GM21360 (cell line): ENCODE data around the gene MYOF.

ENCODE experiments used
- ATAC-seq: cut with Tn5 transposase; IDR thresholded peaks from one replicate; pipeline ENCODE4 v1.9.1; 2021; ENCODE audit warnings: mild to moderate bottlenecking, moderate library complexity; ENCODE audit not compliant: unreplicated experiment

Gene MYOF

DNA sequence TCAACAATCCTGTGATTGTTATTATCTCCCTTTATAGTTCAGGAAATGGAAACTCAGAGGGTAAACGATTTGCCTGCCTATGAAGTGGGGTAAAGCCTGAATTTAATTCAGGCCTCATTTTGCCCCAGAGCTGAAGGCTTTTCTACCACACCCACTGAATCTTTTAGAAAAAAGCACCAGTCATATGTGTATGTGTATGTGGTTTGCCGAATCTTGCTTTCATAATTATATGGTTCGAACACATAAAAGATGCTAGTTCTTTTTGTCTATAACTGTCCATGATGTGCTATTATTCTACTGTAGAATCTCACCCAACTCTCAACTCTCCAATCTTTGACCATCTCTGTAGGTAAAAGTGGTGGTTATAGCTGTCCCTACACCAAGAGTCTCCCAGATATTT lies 83.6 kb downstream of the MYOF start:
- no peak for ATAC-seq

DNA sequence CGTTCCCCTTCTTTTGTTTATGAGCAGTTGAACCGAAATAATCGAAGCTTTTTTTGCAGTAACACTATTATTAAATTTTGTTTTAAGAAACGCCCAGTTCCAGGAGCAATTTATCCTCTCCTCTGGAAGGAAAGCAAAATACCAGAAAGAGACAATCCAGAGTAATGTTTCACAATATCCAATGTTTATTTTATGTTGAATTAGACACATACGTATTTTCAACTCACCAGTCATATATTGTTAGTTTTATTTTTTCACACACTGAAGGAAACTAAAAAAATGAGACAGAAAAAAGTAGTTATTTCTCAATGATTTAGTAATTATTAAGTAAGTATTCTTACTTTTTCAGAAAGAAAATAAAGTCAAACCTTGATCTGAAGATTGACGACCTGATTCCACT lies 85.1 kb downstream of the MYOF start:
- ATAC-seq, result no peak

DNA sequence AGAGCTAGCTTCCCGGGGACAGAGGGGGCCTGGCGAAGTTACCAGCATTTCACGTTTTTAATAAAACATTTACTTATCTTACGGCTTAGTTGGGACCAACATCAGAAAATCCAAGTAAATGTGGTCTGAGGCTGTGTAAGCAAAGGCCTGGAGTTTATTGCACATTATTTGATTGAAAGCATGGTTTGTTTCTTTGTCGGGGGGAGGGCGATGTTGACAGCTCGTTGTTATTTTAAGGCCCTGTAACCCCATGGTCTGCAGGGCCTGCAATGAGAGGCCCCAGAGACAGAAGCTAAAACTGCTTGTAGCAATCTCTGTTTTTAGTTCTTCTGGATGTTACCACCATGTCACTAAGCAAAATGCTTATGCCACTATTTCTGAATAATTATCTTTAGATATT lies 88.9 kb downstream of the MYOF start:
- ATAC-seq, result no peak

DNA sequence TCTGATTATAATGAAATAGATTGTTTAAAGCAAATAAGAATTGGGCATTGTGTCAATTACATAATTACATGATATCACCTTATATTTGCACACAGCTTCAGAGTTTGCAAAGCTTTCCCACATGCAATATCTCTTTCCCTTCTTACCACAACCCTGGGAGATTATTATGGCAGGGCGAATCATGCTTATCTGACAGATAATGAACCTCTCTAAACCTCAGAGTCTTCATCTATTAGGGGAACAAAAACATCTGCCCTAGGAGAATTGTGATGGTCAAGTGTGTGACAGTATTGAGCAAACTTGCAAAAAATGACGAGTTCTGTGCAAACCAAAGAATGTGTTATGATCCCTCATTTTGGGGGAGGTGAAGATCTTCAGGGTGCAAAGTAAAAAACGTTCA lies 90.0 kb downstream of the MYOF start:
- ATAC-seq, result no peak

DNA sequence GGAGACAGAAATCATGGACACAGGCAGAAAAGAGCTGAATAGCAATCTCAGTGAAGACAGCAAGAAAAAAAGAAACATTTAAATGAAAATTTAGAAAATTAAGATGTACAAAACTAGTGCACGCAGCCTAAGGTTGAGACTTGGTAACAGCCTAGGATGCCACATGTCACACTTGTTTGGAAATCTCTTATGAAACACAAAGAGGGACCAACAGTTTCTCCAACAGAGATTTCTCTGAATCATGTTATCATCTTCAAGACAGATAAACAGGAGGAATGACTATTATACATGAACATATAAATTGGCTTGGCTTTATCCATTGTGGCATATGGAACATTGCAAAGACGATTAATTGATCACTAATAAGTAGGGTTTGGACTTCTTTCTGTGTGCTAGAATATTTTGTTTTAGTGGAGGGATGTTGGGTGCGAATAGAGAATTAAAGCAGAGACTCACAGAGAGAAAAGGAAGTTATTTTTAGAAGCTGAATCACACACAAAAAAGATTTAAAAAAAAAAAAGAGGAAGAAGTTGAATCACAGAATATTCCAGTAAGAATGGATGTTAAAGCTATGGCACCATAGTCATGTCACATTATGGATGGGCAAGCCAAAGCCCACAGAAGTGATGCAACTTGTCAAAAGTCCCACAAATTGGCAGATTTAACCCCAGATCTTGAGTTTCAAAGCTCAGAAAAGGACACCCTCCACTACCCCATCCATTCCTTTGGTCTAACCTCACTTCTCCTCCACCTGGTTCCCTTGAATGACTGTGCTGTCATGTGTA lies 91.6 kb downstream of the MYOF start:
- no peak for ATAC-seq

DNA sequence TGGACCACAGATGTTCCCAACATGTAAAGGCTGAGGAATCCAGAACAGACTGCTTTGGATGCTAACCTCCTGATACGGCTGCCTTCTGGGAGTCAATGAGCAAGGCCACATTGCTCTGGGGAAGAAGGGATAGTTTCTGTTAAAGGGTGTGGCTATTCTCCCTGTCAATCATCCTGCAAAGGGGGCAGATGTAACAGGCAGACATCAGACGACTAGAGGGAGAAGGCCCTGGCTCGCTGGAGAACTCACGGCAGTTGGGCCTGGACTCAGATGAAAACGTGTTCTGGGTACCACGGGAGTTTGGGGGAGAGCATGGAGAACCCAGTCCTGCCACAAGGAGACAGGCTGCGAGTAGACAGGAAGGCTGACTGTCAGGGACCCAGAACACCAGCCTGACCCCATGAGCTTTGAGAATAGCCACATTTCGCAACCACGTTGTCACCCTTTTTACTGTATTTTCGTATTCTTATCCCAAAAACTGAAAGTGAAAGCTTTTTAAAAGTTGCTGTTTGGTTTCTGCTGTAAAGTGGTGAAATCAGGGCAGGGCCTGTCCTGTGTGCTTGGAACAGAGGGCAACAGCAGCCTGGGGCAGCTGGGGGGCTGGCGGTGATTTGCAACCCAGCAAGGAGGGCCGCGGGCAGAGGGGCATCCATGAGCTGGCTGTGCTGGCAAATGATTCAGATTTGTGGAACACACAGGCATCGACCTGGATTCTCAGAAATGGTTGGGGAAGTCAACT lies 95.3 kb downstream of the MYOF start:
- no peak for ATAC-seq

DNA sequence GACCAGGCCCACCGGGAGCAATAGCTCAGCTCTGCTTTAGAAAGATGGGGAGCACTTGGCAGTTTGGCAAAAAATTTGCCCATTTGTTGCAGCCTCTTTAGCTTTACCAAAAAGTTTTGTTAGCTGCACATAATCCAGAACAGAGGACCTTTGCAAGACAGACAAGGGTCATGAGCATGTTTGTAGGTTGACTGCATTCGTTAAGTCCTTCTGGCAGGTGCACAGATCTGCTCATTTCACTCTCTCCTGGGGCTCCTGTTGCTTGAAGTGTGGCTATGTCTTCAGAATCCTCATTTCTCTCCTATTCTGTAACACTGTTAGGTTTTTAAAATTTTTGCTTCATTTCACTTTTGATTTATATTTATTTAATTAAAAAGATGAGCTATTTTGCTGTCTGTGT lies 96.8 kb downstream of the MYOF start:
- no peak for ATAC-seq

DNA sequence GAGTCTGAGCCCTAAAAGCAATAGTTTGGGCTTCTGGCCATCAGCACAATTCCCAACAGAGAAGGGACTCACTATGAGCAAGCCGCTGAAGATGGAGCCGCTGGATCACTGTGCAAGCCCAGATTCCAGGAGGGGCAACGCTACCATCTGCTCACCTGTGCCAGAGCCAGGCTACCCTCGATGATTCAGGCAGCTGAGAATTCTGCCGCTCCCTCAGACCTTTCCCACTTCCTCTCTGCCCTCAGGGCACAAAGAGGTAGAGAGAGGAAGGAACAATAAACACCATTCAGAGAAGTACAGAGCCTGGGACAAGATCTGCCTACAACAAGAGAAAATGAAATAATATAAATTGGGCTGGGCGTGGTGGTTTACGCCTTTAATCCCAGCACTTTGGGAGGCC lies 98.1 kb downstream of the MYOF start:
- ATAC-seq, result no peak

DNA sequence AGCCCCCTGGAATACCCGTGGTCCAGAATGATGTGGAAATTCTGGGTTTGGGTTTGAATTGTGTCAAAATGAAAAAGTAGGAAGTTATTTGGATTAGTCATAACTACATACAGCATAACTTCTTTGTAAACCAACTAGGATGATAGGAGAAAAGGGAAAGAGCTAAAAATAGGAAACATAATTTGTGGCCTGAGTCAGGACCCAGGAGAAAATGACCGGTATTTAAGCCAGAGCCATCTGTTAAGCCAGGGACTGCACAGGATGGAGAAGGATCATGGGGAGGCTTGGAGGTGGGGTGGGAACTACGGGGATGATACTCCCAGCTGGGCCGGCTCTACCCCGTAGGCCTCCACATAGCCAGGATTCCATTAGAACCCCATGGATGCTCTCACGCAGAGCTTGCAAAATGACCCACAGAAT lies 98.6 kb downstream of the MYOF start:
- no peak for ATAC-seq

DNA sequence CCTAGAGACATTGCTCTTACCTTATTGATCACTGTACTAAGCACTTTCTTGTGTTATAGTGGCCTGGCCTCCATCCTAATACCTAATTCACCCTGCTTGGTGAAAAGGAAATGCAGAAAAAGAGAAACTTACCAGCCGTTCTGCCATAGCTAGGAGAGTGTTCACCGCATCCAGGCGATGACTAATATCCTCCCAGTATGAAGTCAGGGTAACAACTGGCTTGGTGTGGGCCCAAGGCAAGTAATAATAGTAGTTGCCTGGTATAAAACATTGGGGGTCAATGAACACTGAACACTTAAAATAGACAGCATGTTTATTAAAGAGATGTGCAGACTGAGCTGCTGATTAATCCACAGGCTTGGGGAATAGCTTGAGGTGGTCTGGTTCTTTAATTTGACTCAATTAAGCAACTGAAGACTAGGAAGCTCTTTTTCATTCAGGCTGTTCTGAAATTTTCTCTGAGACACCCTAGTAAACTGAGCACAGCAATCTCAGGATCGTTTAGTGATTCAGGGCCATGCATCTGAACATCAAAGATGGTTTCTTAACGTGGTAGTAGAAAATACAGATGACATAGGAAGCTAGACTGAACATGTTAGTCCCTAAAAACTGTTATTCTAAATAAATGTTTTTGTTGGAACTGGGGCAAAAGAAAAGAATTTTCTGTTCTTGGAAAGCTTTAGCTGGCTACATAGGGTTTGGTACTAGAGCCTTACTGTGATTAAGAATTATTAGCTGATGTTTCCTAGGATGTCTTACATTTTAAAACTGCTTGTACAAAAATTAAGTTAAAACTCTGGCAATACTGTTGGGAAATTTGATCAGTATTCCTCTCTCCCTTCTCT lies 102.2 kb downstream of the MYOF start:
- no peak for ATAC-seq

DNA sequence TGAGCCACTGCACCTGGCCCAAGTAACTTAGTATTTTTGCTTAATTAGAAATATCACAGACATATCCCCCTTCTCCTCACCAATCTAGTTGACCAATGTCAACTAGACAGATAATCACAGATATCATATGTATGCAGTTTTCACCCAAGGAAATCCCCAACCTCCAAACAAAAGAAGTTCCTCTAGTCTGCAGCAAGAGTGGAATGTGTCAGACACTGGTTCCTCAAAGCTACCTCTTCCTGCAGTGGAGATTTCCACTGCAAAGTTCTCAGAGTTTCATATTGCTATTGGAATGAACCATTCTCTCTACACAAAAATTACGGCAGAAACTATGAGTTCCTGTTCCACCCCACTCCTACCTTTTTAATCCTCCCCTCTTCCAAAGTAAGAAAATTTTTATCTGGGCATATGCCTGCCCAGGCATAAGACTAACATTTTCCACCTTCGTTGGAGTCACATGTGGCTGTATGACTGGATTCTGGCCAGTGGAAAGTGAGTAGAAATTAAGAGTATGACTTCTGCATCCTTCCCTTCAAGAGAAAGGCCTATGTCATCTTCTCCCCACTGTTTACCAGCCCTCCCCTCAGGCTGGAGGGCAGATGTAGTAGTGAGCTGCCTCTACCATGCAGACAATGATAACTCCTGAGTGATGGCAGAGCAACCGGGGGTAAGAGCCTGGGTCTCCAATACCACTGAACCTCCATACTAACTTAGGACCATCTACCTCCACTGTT lies 103.0 kb downstream of the MYOF start:
- no peak for ATAC-seq

DNA sequence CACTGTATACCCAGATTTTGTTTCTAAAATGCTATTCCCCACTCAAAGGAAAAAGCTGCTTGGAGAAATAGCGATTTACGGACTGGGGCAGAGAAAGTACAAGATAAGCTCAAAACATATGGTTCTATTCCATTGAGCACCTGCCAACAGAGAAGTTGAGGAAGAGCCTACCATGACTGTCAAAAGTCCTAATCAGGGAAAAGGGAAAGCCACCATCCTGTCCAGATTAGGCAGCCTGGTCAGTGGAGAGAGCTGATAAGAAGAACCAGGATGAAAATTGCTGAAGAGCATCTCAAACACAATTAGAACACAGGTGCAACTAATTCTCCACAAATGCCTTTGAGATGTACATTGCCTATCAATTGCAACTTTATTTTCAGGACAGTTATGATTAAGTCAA lies 104.1 kb downstream of the MYOF start:
- ATAC-seq, result no peak

DNA sequence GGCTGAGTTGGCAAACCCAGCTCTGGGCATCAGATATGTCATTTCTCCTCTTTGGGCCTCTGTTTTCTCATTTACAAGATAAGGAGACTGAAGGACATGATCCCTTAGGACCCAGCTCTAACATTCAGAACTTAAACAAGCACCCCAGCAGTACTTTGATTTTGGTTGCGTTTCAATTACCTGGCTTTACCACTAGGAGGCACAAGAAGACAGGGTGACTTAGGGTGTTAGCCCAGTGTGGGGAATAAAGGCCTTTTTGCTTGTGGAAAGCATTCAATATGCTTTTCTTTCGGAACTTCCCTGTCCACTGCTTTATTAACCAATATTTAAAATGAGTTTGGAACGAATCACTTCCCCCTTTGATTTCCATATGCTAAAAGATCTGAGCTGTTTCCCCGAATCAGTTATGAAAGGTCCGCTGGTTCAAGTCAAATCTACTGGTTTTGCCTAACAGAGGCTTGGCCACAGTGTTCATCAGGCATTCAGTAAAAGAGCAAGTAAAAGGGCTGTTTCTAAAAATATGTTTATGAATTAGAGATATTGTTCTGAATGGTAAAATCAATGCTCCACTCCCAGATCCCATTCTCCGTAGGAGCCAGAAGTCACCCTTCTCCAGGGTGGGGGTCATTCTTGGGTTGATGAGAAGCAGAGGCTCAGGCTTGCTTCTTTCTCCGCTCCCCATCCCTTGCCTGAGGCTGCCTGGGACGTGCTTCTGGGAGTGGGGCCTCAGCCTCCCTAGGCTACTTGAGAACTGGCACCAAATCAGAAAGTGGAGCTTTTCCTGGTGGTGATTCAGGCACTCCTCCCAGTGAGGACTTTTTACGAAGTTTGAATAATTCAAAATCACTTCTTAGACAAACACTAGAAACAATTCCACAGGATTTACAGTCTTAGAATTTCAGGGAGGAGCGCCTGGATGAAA lies 105.5 kb downstream of the MYOF start:
- no peak for ATAC-seq

DNA sequence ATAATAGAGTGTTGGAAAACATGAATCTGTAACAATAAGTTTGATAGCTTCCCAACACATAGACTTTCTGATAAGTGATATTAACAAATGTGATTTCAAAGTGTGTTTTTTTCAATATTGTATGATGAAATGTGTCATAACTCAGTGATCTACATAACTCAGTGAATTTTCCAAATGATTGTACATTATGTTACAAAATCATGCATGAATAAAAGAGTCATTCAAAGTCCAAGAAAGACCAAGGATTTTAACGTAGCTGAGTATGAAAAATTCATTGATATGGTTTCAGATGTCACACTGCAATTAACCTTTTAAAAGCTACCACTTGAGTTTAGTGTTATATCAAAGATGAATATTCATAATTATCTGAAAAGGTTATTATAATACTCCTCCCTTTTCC lies 111.2 kb downstream of the MYOF start:
- no peak for ATAC-seq

DNA sequence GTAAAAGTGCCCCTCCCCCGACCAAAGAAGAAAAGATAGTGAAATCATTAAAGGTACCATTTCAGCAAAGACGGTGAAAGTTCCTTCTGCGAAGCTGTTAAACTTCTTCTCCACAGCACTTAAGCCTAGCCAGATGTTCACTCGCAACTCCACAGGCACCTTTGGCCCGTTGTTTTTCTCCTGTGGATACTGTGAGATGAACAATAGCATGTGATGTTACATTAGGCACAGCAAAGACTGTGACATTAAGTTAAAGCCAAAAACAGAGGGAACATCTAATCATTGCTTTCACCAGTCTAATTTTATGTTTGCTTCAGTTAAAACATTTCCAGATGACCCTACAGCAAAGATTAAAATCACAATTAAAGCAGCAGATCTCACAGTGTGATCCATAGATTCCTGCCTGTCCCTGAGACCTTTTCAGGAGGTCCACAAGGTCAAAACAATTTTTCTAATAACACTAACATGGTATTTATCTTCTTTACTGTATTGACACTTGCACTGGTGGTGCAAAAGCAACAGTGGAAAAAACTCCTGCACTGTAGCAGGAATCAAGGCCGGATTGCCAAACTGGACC lies 112.5 kb downstream of the MYOF start:
- no peak for ATAC-seq

DNA sequence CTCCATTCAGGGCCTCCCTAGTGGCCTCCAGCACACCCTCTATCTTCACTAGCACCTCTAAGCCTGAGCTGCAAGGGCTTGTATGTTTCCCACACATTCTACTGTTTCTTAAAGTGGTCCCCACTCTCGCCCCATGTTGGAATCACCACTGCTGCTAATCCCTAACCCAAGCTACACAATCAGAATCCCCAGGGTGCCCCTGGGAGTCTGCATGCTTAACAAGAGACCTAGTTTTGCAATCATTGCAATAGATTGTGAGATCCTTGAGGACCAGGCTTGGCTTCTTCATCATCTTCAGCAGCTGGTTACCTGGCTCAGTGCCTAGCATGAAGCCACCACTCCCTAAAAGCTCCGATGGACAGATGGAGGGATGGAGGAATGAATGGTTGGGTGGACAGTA lies 113.9 kb downstream of the MYOF start:
- no peak for ATAC-seq

DNA sequence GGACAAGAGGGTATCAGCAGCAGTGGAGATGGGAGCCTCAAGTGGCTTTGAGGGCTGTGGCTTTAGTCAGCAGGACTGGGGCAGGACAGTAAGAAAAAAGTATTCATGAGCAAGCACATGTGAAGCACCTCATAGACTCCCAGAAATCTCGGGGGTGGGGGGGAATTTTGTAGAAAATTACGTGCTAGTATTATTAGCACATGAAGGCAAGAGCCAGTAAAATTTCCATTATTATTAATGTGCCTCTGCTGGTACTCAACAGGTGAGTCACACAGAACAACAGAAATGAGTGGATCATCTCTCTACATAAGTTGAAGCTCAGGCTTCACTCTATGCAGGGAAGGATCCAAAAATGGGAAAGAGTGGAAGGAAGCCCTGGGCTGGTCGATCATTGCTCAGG lies 114.5 kb downstream of the MYOF start:
- no peak for ATAC-seq

DNA sequence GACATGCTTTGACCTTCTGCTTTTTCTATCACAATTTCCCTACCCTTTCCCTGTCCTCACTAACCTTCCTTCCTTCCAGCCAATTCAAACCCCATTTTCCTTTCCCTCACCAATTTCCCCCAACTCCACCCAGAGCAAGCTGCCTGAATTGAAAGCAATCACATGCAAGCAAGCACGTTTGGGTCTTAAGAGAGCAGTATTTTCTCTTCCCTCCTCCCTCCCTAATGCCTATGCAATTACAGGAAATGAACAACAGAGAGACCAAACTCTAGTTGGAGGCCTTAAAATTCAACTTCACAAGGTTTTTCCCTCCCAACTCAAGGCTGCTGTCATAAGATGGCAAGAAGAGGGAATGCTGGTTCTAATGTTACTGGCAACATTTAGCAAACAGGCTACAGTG lies 117.2 kb downstream of the MYOF start:
- ATAC-seq, result no peak

DNA sequence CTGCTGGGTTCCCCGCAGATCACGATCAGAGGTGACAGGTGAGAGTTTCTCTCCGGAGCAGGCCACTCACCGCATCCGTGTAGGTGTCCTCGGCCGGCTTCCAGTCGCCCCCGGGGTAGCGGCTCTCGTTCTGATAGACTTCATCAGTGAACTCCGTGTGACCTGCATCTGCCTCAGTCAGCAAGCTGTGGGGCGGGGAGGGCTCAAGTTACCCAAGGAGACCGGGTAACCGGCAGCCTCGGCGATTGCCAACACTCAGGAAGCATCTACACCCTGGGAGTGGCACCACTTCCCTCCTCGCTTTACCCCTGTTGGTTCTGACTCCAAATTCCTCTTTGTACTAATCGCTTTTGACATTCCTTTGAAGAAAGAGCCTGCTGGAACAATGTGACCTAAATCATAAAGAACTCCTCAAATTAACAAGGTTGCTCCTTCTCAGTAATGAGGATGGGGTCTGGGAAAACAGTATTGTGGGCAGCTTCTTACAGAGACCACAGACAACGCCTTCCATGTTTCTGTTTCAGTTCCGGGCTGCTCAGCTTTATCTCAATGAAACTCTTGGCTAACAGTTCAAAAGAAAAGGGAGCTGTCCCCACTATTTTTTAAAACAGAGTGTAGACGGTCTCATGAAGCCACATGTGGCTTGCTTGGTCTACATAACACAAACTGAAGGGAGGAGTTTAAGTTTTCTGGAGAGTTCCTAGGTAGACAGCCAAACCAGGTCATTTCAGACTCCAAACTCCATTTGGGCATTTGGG lies 118.1 kb downstream of the MYOF start:
- no peak for ATAC-seq
